Stimulated activated CD8-positive, alpha-beta memory T cell treated with anti-CD3 and anti-CD28 coated beads, Interleukin-4, amount 100 ng/mL, for 4 hours (primary cell): ENCODE results near the gene GUCY1A1.

Source experiments
- DNase-seq, 2 donors: peaks; one replicate each; pipeline ENCODE4 v3.0.0-alpha.2; 2020; ENCODE audit warnings: low read depth in 2 of 2, low spot score in 1 of 2

GUCY1A1 gene

GRCh38 chr4:155773196-155773800 is 106.7 kb downstream of the GUCY1A1 start:
- no peak for DNase-seq

- DNase-seq, result no peak
Measured at GRCh38 chr4:155774033-155774432, 107.4 kb downstream of the GUCY1A1 start.

- DNase-seq, result no peak
Measured at GRCh38 chr4:155777971-155778735, 111.5 kb downstream of the GUCY1A1 start.

- DNase-seq, result no peak
Measured at GRCh38 chr4:155780775-155781174, 114.1 kb downstream of the GUCY1A1 start.

- no peak for DNase-seq
Measured at GRCh38 chr4:155781249-155781831, 114.7 kb downstream of the GUCY1A1 start.
